NT2/D1 (cell line): ENCODE results near the gene ANXA3.

Experiments used
- YY1 ChIP-seq: IDR thresholded peaks from 2 replicates; pipeline ENCODE4 v1.6.1; 2011; ENCODE audit not compliant: insufficient read length, insufficient read depth
- ZNF274 ChIP-seq: IDR thresholded peaks from 2 replicates; pipeline ENCODE4 v1.6.1; 2011; ENCODE audit warnings: mild to moderate bottlenecking, low read depth, low read length

DNA sequence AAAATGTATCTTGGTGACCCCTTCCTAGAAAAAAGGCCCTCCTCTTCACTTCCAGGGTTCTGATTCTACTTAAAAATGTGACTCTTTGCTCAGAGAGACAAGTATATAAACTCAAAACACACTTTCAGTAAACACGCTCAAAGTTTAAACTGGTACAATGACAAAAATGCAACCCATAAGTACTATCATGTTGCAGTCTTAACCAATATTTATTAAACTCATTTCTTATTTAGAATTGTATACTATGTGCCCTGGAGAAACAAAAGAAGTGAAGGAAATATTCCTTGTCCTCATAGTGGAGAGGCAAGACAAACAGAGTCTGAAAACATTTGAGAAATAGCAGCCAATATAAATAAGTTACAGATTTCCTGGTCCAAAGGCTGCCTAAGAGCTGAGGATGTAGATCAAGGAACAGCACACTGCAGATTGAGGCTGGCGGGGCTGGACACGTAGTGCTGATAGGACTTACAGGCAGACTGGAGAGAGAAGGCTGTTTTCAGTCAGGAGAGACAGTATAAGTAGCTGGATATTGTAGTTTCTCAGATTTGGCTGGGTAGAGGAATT lies 39.1 kb upstream of the ANXA3 start:
- TF ChIP-seq ZNF274 (no peak), YY1 (no peak)
